ENCODE results near the gene DOC2A.

DOC2A gene

GRCh38 chr16:30003670-30004423 lies 7.0 kb downstream of the DOC2A start:
- no peak for DNase-seq

- no peak for DNase-seq
Observed at GRCh38 chr16:30002614-30003346, 8.0 kb downstream of the DOC2A start.

DNA sequence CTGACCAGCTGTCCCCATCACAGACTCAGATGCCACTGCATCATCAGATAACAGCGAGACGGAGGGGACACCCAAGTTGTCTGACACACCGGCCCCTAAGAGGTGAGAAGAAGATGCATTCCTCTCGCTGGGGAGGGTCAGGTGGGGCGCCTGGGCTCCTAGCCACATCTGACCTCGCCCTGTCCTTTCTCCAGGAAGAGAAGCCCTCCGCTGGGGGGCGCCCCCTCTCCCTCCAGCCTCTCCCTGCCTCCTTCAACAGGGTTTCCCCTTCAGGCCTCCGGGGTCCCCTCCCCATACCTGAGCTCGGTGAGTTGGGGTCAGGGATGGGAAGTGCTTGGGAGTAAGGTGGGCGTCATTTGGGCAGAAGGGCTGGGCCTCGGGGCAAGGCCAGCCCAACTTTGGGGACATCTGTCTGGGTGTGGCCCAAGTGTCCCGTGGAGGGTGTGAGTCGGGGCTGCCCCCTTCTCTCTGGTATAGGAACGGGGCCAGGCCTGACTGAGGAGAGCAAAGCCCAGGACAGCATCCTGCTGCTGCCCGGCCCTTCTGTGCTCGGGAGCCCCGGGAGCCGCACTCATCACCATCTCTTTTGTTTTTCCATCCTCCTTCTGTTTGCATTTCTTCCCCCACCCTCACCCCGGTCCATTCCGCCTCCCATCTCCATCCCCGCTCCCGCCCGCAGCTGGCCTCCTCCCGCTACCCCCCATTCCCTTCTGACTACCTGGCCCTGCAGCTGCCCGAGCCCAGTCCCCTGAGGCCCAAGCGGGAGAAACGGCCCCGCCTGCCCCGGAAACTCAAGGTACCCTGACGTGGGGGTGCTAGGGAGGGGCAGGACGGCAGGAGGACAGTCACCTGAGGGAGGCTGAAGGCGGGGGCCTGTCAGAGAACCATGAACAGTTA lies 9.8 kb downstream of the DOC2A start:
- DNase-seq: no peak

GRCh38 chr16:29999605-30000004 lies 11.2 kb downstream of the DOC2A start:
- no peak for DNase-seq

- no peak for DNase-seq
Observed at GRCh38 chr16:29996766-29997250, 14.0 kb downstream of the DOC2A start.

- DNase-seq: peak; percentile 73
Observed at GRCh38 chr16:29995911-29996765, 14.7 kb downstream of the DOC2A start, which contains the start of gene INO80E. Gene INO80E (plus strand): TSS chr16:29996241. CDS start chr16:29996311, 70 bp downstream.

GRCh38 chr16:29995324-29995910 lies 15.4 kb downstream of the DOC2A start, which contains the start of gene HIRIP3:
Gene HIRIP3 (minus strand): TSS chr16:29995617. CDS start chr16:29995605, 12 bp downstream.
- peak; percentile 36 for DNase-seq

DNA sequence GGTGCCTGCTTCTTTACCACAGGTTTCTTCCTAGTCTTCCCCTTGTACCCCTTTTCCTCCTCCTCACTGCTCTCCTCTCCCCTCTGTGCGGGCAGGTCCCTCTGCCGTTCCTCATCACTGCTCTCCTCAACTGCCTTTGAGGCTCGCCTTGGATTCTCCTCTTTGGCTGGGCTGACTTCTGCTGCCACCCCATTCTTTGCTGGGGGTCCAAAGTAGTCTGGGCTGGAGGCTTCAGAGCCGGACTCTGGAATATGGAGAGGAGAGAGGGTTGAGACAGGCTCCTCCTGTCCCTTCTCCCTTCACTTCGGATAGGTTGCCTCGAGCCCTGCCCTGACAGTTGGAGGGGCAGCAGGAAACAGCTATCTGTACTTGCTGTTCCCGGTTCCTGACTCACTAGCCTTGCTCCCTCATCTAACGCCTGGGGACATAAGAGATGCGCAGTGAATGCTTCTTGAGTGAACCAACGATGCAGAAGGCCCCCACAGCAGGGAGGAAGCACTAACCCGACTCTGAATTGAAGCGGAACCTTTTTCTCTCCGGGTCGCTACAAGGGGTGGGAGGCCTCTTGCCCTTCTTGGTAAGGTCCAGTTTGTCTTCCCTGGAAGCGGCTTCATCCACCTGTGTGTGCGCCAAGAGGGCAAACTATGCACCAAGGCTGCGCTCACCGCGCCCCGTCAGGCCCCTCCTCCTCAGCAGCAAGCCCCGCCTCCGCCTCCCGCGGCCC lies 16.1 kb downstream of the DOC2A start:
- no peak for DNase-seq

DNA sequence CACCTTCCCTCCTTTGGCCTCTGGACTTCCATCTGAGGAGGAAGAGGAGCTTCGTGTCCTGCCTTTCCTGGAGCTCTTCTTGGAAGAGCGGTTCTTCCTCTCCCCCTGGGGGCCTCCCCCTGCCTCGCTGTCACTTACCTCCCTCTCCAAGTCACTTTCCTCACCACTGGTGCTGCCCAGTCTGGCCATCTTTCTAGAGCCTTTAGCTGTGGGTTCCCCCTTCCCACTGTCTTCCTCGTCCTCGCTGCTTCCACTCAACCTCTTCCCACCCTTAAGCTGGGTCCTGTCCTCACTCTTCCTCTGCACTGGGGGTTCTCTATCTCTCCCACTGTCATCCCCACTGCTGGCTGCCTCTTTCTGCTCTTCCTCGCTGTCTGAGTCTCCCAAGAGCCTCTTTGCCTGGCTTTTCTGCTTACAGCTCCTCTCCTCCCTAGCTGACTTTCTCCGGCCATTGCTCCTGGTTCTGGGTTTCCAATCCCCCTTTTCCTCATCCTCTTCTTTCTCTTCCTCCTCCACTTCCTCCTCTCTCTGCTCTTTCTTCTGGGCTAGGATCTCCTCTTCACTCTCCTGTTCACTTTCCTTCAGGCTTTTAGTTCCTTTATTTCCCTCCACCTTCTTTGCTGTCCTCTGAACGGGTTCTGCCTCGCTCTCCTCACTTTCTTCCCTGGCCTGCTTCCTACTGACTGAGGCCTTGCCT lies 16.8 kb downstream of the DOC2A start:
- DNase-seq: no peak

DNA sequence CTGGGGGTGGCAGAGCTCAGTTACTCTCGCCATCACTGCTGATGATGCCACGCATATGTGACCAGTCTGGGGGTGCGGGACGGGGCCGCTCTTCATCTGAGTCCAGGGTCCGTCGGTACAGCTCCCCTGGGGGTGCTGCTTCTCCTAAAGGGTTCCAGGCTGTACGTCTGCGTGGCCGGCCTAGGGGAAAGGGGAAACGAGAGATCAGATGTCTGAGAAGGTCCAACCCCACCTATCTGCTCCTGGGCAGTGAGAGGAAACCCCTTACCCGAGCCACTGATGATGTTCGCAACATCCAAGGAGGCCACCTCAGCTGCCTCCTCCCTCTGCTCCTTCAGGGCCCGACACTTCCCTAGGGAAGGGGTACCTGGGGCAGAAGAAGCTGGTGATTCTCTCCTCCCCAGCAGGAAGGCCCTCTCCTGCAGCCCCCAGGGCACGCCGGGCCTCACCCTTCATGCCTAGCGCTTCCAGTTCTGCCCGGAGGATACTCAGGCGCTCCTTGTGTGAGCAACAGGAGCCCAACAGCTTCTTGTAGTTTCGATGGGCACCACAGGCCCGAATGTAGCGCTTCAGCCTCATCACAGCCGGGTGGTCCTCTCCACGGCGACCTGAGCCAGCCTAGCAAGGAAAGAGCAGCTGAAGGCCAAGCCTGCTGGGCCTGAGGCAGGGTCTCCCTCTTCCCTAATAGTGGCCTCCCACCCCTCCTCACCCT lies 17.5 kb downstream of the DOC2A start:
- no peak for DNase-seq

- no peak for DNase-seq
Observed at GRCh38 chr16:29992344-29992967, 18.4 kb downstream of the DOC2A start.

DNA sequence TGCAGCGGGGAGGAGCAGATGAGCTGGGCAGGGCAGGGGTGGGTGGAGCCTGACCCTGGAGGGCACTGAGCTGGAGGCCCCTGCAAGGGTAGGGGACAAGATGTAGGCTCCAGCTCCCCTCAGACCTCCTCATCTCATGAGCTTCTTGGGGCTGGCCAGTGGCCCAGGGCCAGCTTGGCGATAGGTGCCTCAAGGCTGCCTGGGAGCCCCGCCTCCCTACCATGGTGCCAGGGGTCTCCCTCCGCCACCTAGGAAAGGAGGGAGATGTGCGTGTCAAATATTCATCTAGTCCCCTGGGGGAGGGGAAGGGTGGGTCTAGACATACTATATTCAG lies 19.3 kb downstream of the DOC2A start:
- no peak for DNase-seq

- DNase-seq: no peak
Observed at GRCh38 chr16:29990883-29991570, 19.8 kb downstream of the DOC2A start.

DNA sequence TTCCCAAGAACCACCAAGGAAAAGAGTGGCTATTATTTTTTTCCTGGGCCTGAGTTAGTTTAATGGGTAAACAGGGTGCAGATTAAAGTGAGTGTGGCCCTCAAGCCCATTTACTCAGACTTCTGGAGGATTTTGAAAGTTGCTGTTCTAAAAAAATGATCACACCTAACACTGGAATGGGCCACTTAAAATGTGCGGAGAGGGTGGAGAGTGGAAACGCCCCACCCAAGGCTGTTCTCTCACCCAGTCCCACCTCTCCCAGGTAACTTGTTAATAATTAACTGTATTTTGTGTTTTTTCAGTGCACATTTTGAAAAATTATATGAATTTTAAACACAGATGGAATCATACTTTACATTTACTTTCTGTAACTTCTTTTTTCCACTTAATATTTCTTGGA lies 20.8 kb downstream of the DOC2A start:
- DNase-seq: no peak

- no peak for DNase-seq
Observed at GRCh38 chr16:29989111-29989858, 21.5 kb downstream of the DOC2A start.

GRCh38 chr16:29988346-29989075 lies 22.3 kb downstream of the DOC2A start:
- DNase-seq: no peak
